HG02798 (cell line): ENCODE results near the gene IL17B.
A peak's percentile ranks its signal among the peaks of the same experiment; 100 is the strongest.

Experiments used
- ATAC-seq: cut with Tn5 transposase; IDR thresholded peaks from one replicate; pipeline ENCODE4 v1.9.1; 2021; ENCODE audit warnings: mild to moderate bottlenecking; ENCODE audit not compliant: unreplicated experiment, poor library complexity

The IL17B gene

GRCh38 chr5:149381261-149381985, 2.3 kb upstream of the IL17B start:
- ATAC-seq, result no peak

GRCh38 chr5:149380466-149381121, 1.5 kb upstream of the IL17B start:
- no peak for ATAC-seq

- no peak for ATAC-seq
These were observed 804 bp upstream of the IL17B start for GRCh38 chr5:149379818-149380374.

- ATAC-seq, result no peak
These were observed 761 bp downstream of the IL17B start for GRCh38 chr5:149378241-149378820.

GRCh38 chr5:149376711-149377447, 2.2 kb downstream of the IL17B start:
- ATAC-seq, result no peak

- no peak for ATAC-seq
These were observed 3.0 kb downstream of the IL17B start for GRCh38 chr5:149376104-149376503.

- ATAC-seq, result no peak
These were observed 3.7 kb downstream of the IL17B start for GRCh38 chr5:149375434-149375833.

- no peak for ATAC-seq
These were observed 4.3 kb downstream of the IL17B start for GRCh38 chr5:149374801-149375200.

GRCh38 chr5:149374303-149374702, 4.8 kb downstream of the IL17B start:
- no peak for ATAC-seq

- no peak for ATAC-seq
These were observed 6.2 kb downstream of the IL17B start for GRCh38 chr5:149372932-149373331.

- ATAC-seq, result no peak
These were observed 6.9 kb downstream of the IL17B start for GRCh38 chr5:149372076-149372795.

- ATAC-seq, result peak; percentile 86
These were observed 7.7 kb downstream of the IL17B start for GRCh38 chr5:149371296-149371962.

GRCh38 chr5:149370878-149371277, 8.2 kb downstream of the IL17B start:
- no peak for ATAC-seq

GRCh38 chr5:149367972-149368645, 11.0 kb downstream of the IL17B start:
- no peak for ATAC-seq

GRCh38 chr5:149367249-149367971, 11.7 kb downstream of the IL17B start:
- peak; percentile 70 for ATAC-seq

- ATAC-seq, result no peak
These were observed 12.8 kb downstream of the IL17B start for GRCh38 chr5:149366169-149366729.

- no peak for ATAC-seq
These were observed 13.7 kb downstream of the IL17B start for GRCh38 chr5:149365418-149365817.

- ATAC-seq, result no peak
These were observed 14.4 kb downstream of the IL17B start for GRCh38 chr5:149364719-149365118.
